MCF 10A (cell line): ENCODE measurements around the gene SETBP1. TPM values are rescaled to one million over a fixed set of nuclear protein-coding genes. Genes with fewer than 3 reads are reported as not detected.
A peak's percentile ranks its signal among the peaks of the same experiment; 100 is the strongest.

Experiments
- BruUV-seq: library from RNA; stranded (reverse); fragments of 400-500 nt; replicated peaks from 2 replicates; lab custom pipeline; 2021; lab: Mats Ljungman, UMichigan
- CTCF ChIA-PET: fragments of 300-600 bp; sonication (Branson Sonifier 250); formaldehyde crosslinking; extraction: SDS; loops from one replicate; lab custom pipeline; 2021; ENCODE audit warnings: antibody characterized with exemption, inconsistent platforms; lab: Yijun Ruan, JAX
- POLR2A ChIA-PET: fragments of 300-600, 350-650 bp; sonication (Branson Sonifier 250); formaldehyde crosslinking; extraction: SDS; loops from one replicate; lab custom pipeline; 2020; ENCODE audit warnings: antibody characterized with exemption, inconsistent platforms; lab: Yijun Ruan, JAX
- DNase-seq: peaks from one replicate; pipeline ENCODE4 v3.0.0-alpha.2; 2018; ENCODE audit not compliant: unreplicated experiment
- H3K27ac Mint-ChIP-seq: one replicate; pipeline ENCODE4 v1.8.0; 2022; ENCODE audit warnings: mild to moderate bottlenecking, low read depth, mixed read lengths; ENCODE audit not compliant: unreplicated experiment
- H3K27me3 Mint-ChIP-seq: one replicate; pipeline ENCODE4 v1.8.0; 2022; ENCODE audit warnings: mixed read lengths; ENCODE audit not compliant: insufficient read depth, unreplicated experiment
- H3K36me3 Mint-ChIP-seq: one replicate; pipeline ENCODE4 v1.8.0; 2022; ENCODE audit warnings: mild to moderate bottlenecking, moderate library complexity, mixed read lengths; ENCODE audit not compliant: insufficient read depth, unreplicated experiment
- H3K4me1 Mint-ChIP-seq: one replicate; pipeline ENCODE4 v1.8.0; 2022; ENCODE audit warnings: mixed read lengths; ENCODE audit not compliant: insufficient read depth, unreplicated experiment
- H3K4me3 Mint-ChIP-seq: one replicate; pipeline ENCODE4 v1.8.0; 2022; ENCODE audit warnings: mild to moderate bottlenecking, moderate library complexity, mixed read lengths; ENCODE audit not compliant: unreplicated experiment
- H3K9me3 Mint-ChIP-seq: one replicate; pipeline ENCODE4 v1.8.0; 2022; ENCODE audit warnings: mixed read lengths; ENCODE audit not compliant: unreplicated experiment
- intact Hi-C: fragments of 100-400 bp; cut with micrococcal nuclease; formaldehyde crosslinking; loops from 2 replicates; pipeline ENCODE4 v1.14.1; 2022
- total RNA-seq: library from RNA; stranded (reverse); gene quantifications from 2 replicates; pipeline ENCODE4 v1.2.3, GENCODE V29; 2022
- TF ChIP-seq, protein P1 (sequence below): fragments of 200-600 bp; IDR thresholded peaks from one replicate; pipeline ENCODE4 v1.8.0; 2022; ENCODE audit warnings: antibody characterized with exemption, mild to moderate bottlenecking; ENCODE audit not compliant: unreplicated experiment

SETBP1 gene
- total RNA-seq, 1 experiment from 2014 or later = 4.8 TPM

- Mint-ChIP-seq H3K27ac (no peak overlapping the region), H3K36me3 (no peaks in the 10 kb centered on the region), H3K9me3 (no peaks in the 10 kb centered on the region), H3K4me1 (peaks cover 17% of the 10 kb centered on the region), H3K4me3 (no peak overlapping the region), H3K27me3 (no peaks in the 10 kb centered on the region)
- POLR2A ChIA-PET = interaction anchor here (2.1 kb wide), 1 partner anchor 14 kb away, joined by 9 read pairs; no protein-coding TSS in a partner anchor
- intact Hi-C loops = no loop called here
- CTCF ChIA-PET = interaction anchor here (0.6 to 1.7 kb wide), 8 partner anchors 15 to 1218 kb away, joined by 3 to 7 read pairs (median 3); no protein-coding TSS in a partner anchor
- no TSS peak for BruUV-seq
- DNase-seq = no peak
- TF ChIP-seq, protein P1, sequence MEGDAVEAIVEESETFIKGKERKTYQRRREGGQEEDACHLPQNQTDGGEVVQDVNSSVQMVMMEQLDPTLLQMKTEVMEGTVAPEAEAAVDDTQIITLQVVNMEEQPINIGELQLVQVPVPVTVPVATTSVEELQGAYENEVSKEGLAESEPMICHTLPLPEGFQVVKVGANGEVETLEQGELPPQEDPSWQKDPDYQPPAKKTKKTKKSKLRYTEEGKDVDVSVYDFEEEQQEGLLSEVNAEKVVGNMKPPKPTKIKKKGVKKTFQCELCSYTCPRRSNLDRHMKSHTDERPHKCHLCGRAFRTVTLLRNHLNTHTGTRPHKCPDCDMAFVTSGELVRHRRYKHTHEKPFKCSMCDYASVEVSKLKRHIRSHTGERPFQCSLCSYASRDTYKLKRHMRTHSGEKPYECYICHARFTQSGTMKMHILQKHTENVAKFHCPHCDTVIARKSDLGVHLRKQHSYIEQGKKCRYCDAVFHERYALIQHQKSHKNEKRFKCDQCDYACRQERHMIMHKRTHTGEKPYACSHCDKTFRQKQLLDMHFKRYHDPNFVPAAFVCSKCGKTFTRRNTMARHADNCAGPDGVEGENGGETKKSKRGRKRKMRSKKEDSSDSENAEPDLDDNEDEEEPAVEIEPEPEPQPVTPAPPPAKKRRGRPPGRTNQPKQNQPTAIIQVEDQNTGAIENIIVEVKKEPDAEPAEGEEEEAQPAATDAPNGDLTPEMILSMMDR = no peak
Measured at GRCh38 chr18:44841752-44842587, 161.3 kb downstream of the SETBP1 start.

- Mint-ChIP-seq H3K36me3 (no peaks in the 10 kb centered on the region), H3K9me3 (no peaks in the 10 kb centered on the region), H3K27me3 (no peaks in the 10 kb centered on the region), H3K4me3 (no peak overlapping the region), H3K27ac (no peak overlapping the region), H3K4me1 (peaks cover 17% of the 10 kb centered on the region)
- TF ChIP-seq, protein P1 = no peak
- intact Hi-C loops = no loop called here
- no TSS peak for BruUV-seq
- ChIA-PET POLR2A (no interaction called here), CTCF (interaction anchor here (1.0 kb wide), 1 partner anchor 370 kb away, joined by 3 read pairs; no protein-coding TSS in a partner anchor)
- DNase-seq = no peak
Measured at GRCh38 chr18:44842588-44843412, 162.1 kb downstream of the SETBP1 start.

- POLR2A ChIA-PET = interaction anchor here (0.6 to 1.0 kb wide), 2 partner anchors 12 to 178 kb away, joined by 3 read pairs; no protein-coding TSS in a partner anchor
- TF ChIP-seq, protein P1 = no peak
- CTCF ChIA-PET = no interaction called here
- Mint-ChIP-seq H3K9me3 (no peaks in the 10 kb centered on the region), H3K36me3 (no peaks in the 10 kb centered on the region), H3K27ac (no peak overlapping the region), H3K27me3 (no peaks in the 10 kb centered on the region), H3K4me3 (no peak overlapping the region), H3K4me1 (peaks cover 10% of the 10 kb centered on the region)
- intact Hi-C loops = no loop called here
- BruUV-seq = no TSS peak
- DNase-seq = peak; percentile 33
Measured at GRCh38 chr18:44844486-44844885, 163.8 kb downstream of the SETBP1 start.

GRCh38 chr18:44846450-44846849 is 165.8 kb downstream of the SETBP1 start:
- POLR2A ChIA-PET = no interaction called here

More at GRCh38 chr18:44846450-44846849, 165.8 kb downstream of the SETBP1 start:
- CTCF ChIA-PET = no interaction called here
- no peaks in the 10 kb centered on the region for H3K27me3 Mint-ChIP-seq
- H3K9me3 Mint-ChIP-seq = no peaks in the 10 kb centered on the region
- H3K4me1 Mint-ChIP-seq = no peaks in the 10 kb centered on the region
- no peak overlapping the region for H3K27ac Mint-ChIP-seq
- H3K36me3 Mint-ChIP-seq = no peaks in the 10 kb centered on the region
- BruUV-seq = no TSS peak
- intact Hi-C loops = no loop called here
- DNase-seq = no peak
- no peak overlapping the region for H3K4me3 Mint-ChIP-seq
- TF ChIP-seq, protein P1 = no peak
